PFSK-1 (cell line): ENCODE measurements around the gene ST7L.

ENCODE experiments used
- FOXP2 ChIP-seq: optimal IDR thresholded peaks from 2 replicates; pipeline ENCODE3; 2011; ENCODE audit warnings: borderline replicate concordance, control low read depth, inconsistent platforms; ENCODE audit not compliant: insufficient read depth; ENCODE audit errors: extremely low read length, extremely low read depth
- POLR2AphosphoS5 ChIP-seq: IDR thresholded peaks from 2 replicates; pipeline ENCODE4 v1.6.1; 2012; ENCODE audit warnings: low read depth, mild to moderate bottlenecking, control low read depth, low read length, moderate library complexity
- REST ChIP-seq, 2 experiments: IDR thresholded peaks; 2 replicates each; pipeline versions ENCODE4 v1.6.1 to v1.8.0; 2011 to 2012; ENCODE audit warnings: low read depth in 2 of 2, low read length in 2 of 2, control low read depth in 1 of 2, inconsistent platforms in 1 of 2, mild to moderate bottlenecking in 1 of 2, moderate library complexity in 1 of 2; ENCODE audit not compliant: insufficient read depth in 1 of 2
- SIN3A ChIP-seq: IDR thresholded peaks from 2 replicates; pipeline ENCODE4 v1.6.1; 2012; ENCODE audit warnings: mild to moderate bottlenecking, low read length, moderate library complexity, borderline replicate concordance; ENCODE audit not compliant: insufficient read depth
- TAF1 ChIP-seq: IDR thresholded peaks from 2 replicates; pipeline ENCODE4 v1.6.1; 2012; ENCODE audit warnings: low read length, control low read depth, borderline replicate concordance; ENCODE audit not compliant: insufficient read depth

Gene ST7L

GRCh38 chr1:112517646-112518045 lies 101.3 kb downstream of the ST7L start:
- no peak for TF ChIP-seq FOXP2
- TF ChIP-seq REST (IDR thresholded peaks at IDR 0.05; ENCODE audit: insufficient read depth in 1 of 2, low read depth in 2 of 2, low read length in 2 of 2), result no peak
- no peak for TF ChIP-seq TAF1
- TF ChIP-seq POLR2AphosphoS5, result no peak
- TF ChIP-seq SIN3A, result no peak

GRCh38 chr1:112517231-112517630 lies 101.7 kb downstream of the ST7L start:
- TF ChIP-seq TAF1 (no peak), POLR2AphosphoS5 (no peak), SIN3A (no peak), REST (IDR thresholded peaks at IDR 0.05; ENCODE audit: insufficient read depth in 1 of 2, low read depth in 2 of 2, low read length in 2 of 2) (no peak), FOXP2 (no peak)

- no peak for TF ChIP-seq TAF1
These were observed 102.8 kb downstream of the ST7L start for GRCh38 chr1:112516141-112516540.

GRCh38 chr1:112515311-112516009 lies 103.5 kb downstream of the ST7L start:
- TF ChIP-seq TAF1 (no peak), SIN3A (no peak), FOXP2 (no peak), REST (IDR thresholded peaks at IDR 0.05; ENCODE audit: insufficient read depth in 1 of 2, low read depth in 2 of 2, low read length in 2 of 2) (peak; percentile 97)

- no peak for TF ChIP-seq TAF1
- TF ChIP-seq SIN3A, result no peak
- TF ChIP-seq REST (IDR thresholded peaks at IDR 0.05; ENCODE audit: insufficient read depth in 1 of 2, low read depth in 2 of 2, low read length in 2 of 2), result no peak
- TF ChIP-seq FOXP2, result no peak
- TF ChIP-seq POLR2AphosphoS5, result no peak
These were observed 104.0 kb downstream of the ST7L start for GRCh38 chr1:112514901-112515300.
